Activated effector memory CD4-positive, alpha-beta T cell treated with anti-CD3 and anti-CD28 coated beads, Interleukin-2, amount 50 U/mL, for 16 hours (primary cell): ENCODE measurements around the gene ERVK3-1.
"Not testable (repeated sequence)": the region's sequence is repeated elsewhere in the genome, so short reads cannot be mapped to it uniquely, and the experiment has no call there.

ENCODE experiments used
- DNase-seq: peaks from one replicate; pipeline ENCODE4 v3.0.0-alpha.2; 2020

ERVK3-1 gene

DNA sequence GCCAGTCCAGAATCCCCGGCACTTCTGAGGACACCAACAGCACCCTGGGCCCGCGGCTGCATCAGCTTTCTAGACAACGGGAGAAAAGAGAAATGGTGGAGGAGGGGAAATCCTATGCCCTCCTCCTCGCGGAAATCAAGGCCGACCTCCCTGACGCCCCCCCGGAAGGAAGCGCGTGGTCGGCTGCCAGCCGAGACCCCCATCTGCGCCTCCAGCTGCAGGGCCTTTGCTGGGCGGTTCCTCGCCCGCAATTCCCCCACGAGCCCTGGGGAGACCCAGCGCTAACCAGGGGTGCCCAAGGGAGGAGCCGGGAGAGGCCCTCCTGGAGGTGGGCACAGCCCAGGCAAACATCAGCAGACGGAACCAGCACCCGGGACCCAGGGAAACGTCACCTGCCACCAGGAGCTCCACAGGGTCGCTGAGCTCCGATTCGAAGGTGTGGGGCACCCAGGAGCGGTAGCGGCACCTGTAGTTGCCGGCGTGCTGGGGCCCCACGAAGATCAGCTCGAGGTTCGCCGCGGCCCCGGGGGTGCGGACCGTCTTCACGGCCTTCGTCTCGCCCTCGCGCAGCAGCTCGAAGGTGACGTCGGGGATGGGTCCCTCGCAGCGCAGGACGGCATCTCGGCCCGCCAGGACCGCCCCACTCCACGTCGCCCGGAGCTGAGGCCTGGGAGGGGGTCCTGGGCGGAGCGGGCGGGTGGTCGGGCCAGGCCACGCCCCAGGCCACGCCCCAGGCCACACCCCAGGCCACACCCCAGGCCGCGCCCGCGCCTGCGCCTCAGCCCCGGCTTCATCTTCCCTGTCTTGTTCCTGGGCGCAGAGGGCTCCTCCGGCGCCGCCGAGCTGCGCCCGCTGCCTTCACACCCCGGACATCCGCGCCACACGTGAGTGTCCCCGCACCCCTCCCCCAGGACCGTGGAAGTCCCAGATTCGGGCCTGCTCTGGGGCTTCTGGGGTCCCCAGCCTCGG is 42.1 kb downstream of the ERVK3-1 start:
- peak; percentile 89 for DNase-seq

DNA sequence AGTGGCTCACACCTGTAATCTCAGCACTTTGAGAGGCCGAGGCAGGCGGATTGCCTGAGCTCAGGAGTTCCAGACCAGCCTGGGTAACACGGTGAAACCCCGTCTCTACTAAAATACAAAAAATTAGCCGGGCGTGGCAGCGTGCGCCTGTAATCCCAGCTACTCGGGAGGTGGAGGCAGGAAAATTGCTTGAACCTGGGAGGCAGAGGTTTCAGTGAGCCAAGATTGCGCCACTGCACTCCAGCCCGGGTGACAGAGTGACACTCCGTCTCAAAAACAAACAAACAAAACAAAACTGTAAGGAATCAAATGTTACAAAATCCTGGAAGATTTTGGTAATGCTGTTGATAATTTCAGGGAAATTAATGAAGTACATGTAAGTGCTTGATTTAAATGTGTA is 42.9 kb downstream of the ERVK3-1 start:
- not testable (repeated sequence) for DNase-seq

DNA sequence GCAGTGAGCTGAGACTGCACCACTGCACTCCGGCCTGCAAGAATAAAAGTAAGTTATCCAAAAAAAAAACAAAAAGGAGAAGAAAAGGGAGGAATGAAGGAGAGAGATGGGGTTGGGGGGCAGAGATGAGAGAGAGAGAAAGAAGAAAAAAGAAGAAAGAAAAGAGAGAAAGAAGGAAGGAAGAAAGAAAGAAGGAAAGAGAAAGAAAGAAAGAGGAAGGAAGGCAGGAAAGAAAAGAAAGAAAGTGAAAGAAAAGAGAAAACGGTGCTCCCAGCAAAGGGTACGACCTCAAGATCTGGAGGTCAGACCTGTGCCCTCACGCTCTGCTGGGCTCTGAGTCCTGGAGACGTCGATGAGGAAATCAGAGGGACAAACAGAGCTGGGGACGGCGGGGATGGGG is 44.4 kb downstream of the ERVK3-1 start:
- DNase-seq: no peak

DNA sequence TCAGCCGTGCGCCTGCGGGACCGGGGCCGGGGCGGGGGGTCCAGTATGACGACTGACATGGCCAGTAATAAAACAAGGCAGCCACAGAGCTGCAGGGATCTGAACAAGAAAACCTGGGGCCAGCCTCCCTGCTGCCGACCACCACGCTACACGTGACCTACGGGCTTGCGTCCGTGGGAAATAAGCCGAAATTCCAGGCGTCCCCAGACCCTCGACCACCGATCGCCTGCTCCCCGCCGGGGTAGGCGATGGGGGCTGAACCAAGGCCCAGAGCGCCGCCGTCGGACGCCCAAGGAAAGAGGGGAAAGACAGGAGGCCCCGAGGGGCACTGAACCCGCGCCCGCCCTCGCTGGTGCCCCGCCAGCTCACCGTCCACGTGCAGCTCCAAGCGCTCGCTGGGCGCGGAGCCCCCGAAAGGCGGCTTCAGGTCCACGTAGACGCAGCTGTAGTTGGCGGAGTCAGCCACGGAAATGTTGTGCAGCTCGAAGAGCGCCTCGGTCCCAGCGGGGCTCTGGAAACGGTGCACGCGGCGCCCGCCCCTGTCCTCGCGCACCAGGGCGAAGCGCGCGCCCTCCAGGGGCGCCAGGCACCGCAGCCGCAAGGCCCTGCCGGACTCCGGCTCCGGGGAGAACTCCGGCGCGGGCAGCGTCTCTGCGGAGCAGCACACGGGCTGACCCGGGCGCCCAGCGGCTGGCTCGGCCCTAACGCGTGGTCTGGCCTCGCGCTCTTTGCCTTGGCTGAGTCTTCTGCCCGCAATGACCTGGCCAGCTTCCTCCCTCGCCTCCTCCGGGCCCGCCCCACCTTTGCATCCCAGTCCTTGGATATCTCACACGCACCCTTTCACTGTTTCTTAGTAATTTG is 45.1 kb downstream of the ERVK3-1 start:
- no peak for DNase-seq

DNA sequence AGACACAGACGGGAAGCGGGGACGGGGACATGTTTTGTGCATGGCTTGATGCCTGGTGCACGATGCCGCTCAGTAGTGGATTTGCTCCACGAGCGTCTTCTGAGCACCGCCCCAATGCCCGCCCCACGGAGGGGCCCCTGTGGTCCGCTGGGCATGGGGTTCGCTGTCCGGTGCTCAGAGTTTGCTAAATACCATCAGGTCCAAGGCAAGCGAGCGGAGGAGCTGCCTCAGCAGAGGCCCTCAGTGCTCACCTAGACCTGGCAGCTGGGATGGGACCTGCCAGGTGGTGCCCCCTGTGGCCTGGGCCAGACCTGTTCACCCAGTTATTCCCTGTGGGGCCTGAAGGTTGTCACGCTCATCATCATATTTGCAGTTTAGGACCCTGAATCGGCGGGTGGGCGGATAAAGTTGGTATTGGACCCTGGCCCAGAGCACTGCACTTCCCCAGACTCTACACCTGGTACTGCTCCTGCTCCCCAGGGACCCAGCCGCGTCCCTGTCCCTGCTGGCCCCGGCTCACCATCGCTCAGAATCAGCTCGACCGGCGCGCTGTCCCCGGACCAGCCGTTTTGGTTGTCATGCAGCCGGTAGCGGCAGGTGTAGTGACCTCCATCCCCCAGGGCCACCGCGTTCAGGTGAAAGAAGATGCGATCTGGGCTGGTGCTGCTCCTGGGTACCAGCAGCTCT is 45.8 kb downstream of the ERVK3-1 start:
- no peak for DNase-seq

DNA sequence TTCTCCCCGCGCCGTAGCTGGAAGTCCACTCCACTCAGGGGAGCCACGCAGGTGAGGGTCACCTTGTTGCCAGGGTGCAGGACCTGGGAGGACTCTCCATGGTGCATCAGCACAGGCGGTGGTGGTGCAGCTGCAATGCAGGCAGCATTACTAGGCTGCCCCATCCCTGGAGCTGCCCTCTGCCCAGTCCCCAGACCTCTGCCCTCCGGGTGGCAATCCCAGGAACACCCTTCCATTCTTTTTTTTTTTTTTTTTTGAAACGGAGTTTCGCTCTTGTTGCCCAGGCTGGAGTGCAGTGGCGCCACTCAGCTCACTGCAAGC is 46.3 kb downstream of the ERVK3-1 start:
- DNase-seq: no peak

DNA sequence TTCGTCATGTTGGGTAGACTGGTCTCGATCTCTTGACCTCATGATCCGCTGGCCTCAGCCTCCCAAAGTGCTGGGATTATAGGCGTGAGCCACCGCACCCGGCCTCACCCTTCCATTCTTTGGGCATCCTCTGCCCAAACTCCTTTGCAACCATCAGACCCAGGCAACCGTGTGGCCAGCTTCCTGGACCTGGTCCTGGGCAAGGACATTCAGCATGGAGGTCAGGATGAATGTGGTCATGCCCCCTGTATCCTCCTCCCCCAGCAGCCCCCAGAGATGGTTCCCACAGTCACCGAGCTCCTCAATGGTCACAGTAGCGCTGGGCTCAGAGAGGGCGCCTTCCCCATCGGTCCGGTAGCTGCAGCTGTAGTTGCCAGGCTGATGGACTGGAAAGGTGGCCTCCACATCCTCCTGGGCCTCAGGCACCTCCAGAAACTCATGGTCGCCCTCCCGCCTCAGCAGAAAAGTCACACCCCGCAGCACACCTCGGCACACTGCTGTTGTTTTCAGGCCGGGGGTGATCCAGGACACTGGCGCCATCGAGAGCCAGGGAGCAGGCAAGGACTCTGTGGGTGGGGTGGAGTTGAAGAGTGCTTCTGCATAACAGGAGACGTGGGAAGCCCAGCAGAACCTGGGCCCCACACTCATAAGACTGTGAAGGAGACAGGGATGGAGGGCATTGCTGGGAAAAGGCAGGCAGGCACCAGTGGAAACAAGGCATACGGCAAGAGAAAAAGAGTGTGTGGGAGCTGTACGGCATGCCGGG is 47.0 kb downstream of the ERVK3-1 start:
- DNase-seq: no peak

DNA sequence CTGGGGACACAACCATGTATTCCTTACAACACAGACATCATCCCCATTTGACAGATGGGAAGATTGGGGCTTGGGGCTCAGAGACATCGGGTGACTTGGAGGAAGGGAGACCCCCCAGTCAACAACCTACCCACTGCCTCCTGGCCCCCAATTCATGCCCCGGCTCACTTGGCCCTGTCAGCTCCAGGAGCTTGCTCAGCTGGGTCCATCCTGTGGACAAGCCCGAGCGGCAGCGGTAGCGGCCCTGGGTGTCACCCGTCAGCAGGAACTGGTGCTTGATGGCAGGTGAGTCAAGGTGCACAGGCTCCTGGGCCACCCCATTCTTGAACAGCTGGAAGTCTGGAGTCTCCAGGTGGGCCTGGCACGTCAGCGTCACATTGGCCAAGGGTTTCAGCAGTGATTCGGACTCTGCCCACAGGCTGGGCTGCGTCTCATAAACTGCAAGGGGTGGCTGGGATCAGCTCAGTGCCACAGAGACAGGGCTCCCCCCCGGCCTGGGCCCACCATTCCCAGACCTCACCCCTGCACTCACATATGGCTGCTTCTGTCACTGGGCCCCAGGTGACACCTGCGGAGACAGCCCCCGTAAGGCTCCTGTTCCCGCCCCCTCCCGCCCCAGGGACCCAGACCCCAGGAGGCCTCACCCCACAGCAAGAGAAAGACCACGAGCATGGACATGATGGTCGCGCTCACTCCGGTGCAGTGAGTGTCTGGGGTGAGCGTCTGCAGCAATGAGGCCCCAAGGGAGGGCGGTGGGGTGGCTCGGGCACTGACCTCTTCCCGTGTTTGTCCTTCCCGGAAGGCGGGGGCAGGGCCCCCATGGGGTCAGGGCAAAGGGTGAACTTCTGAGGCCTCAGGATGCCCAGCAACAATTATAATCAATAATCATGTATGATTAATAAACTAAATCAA is 47.8 kb downstream of the ERVK3-1 start, which contains the start of gene A1BG:
Gene A1BG (minus strand): TSS at position 733 of the 912 bp plus-strand sequence. CDS start 55 bp downstream, at position 678.
- DNase-seq: no peak

DNA sequence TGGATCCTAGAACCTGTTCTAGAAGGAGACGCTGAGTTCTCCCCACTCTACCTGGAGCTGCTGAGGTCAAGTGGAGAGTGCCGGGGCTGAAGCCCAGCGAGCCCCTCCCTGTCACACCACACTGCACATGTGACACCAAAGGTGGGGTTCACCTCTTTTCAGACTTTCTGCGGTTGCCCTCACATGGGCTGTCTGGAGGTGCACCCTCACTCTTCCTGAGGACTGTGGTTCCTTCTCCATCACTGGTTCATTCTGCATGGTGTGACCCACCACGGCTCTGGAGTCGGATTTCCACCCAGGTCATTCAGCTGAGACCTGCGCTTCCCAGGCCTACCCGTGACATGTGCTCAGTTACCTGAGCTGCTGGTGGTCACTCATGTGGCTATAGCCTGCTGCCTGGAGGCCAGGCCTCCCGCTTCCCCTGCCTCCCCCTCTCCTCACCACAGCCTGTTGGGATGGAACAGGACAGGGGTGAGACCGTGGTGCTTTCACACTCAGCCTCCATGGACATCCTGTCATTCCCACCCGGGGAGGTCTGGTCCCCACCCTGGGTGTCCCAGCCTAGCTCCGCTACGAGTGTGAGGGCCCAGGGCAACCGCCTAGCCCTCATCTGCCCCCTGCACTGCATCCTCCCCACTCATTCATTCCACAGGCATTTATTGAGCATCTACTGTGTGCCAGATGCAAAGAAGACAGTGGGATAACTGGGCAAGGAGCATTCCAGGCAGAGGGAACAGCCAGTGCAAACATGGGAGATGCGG is 48.7 kb downstream of the ERVK3-1 start:
- DNase-seq: no peak

DNA sequence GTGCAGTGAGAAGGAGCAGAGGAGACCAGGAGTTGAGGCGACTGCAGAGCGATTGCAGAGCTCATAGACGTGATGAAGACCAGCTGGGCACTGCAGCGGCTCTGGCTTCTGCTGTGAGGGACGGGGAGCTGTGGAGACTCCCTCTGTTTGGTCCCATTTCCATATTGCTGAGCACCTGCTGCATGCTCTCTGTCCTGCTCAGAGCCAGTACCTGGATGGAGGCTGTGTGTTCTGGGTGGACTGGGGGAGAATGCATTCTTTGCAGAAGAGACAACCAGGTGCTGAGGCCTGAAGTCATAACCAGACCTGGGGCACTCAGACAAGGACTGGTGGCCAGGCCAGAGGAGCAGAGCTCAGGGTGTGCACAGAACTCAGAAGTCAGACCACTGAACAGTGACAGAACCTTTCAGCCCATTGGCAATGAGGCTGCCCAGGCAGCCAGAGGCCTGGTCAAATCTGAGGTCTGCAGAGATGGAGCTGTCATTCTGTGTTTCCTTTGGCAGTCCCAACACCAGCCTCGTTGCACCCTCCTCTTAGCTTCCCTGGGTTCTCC is 49.4 kb downstream of the ERVK3-1 start:
- DNase-seq: no peak

DNA sequence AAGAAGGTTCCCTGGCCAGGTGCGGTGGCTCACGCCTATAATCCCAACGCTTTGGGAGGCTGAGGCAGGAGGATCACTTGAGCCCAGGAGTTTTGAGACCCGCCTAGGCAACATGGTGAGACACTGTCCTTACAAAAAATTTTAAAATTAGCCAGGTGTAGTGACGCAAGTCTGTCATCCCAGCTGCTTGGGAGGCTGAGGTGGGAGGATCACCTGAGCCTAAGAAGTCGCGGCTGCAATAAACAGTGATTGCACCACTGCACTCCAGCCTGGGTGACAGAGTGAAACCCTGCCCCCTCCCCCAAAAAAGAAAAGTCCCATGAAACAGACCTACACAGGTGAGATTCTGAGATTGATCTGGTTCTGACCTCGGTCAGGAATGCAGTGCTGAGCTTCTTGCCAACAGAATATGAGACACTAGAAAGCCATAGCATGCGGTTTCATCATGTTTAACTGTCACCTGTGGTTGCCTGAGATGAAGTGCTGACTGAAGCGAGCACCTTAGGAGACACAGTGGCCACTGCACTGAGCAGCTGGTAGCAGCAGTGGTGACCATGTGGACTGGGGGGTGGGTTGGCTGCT is 50.1 kb downstream of the ERVK3-1 start:
- no peak for DNase-seq

DNA sequence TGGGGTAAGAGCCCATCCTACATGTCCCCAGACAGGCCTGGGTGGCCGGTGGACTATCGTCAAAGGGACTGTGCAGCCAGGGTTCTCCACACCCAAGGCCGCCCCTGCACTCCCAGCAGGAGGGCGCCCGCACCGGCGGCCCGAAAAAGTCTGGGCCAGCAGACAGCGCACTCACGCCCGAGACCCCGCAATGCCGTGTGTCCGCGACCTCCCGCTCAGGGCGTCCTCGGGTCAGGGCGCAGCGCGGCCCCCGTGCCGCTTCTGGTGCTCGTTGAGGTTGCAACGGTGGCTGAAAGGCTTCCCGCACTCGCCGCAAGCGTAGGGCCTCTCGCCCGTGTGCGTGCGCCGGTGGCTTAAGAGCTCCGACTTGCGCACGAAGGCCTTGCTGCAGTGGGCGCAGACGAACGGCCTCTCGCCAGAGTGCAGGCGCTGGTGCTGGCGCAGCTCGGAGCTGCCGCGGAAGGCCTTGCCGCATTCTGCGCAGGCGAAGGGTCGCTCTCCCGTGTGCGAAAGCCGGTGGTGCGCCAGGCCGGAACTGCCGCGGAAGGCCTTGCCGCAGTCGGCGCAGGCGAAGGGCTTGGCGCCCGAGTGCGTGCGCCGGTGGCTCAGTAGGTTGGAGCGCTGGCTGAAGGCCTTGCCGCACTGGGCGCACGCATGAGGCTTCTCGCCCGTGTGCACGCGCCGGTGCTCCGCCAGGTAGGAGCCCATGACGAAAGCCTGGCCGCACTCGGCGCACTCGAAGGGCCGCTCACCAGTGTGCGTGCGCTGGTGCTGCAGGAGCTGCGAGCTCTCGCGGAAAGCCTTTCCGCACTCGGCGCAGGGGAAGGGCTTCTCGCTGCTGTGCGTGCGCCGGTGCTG is 51.0 kb downstream of the ERVK3-1 start:
- DNase-seq: peak; percentile 73

DNA sequence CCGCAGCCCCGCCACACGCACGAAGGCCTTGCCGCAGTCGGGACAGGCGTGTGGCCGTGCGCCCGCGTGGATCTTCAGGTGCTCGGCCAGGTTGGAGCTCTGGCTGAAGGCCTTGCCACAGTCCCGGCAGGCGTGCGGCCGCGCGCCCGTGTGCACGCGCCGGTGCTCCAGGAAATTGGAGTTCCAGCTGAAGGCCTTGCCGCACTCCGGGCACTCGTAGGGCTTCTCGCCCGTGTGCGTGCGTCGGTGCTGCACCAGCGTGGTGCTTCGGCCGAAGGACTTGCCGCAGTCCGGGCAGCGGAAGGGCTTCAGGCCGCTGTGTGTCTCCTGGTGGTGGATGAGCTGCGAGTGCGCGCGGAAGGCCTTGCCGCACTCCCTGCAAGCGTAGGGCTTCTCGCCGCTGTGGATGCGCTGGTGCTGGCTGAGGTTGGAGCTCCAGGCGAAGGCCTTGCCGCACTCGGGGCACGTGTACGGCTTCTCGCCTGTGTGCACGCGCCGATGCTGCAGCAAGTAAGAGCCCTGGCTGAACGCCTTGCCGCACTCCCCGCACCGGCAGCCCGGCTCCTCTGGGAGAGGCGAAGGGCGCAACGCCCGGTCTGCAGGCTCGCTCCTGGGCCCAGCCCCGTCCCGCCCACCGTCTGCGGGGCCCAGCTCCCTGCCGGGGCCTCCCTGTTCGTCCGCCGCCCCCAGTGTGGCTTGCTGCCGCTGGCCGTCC is 51.7 kb downstream of the ERVK3-1 start:
- no peak for DNase-seq

DNA sequence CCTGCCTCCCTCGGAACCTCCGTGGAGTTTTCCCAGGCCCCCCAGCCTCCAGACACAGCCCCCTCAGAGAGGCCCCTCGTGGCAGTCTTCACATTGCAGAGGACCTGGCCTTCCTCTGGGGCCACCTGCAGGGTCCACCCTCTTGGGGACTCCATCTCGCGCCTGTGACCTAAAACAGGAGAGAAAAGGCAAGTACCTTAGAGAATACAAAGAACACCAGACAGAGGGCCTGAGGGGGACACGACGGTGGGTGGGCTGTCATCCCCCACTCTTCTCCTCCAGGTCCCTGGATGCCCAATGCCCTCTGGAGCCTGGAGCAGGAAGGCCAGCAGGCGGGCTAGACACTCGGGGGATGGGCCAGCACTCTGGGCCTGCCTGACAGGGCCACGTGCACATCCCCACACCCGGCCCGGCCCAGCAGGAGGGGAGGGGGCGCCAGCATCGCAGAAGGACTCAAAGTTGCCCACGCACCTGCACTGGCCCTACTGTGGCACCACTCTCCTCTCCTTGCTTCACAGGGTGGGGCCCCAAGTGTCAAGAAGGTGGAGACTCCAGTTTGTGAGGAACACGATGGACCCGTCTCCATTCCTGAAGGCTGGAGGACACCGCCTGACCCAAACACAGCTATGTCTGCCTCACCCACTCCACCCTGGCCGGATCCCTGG is 52.4 kb downstream of the ERVK3-1 start:
- DNase-seq: no peak

DNA sequence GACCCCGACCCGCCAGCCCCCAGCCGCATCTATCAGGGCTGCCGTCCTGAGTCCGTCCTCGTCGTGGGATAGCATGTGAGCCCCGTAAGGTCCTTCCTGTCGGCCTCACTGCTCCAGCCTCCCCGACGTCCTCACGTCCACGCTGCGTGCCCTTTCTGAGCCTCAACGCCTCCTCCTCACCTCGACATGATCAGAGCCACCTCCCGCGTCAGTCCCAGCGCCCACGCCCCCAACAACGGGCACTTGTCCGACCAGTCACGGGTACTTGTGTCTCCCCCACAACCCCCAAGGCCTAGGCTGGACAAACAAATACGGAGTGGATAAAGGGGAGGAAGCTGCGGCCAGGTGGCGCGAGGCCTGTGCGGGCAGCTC is 56.7 kb downstream of the ERVK3-1 start:
- DNase-seq: peak; percentile 76

DNA sequence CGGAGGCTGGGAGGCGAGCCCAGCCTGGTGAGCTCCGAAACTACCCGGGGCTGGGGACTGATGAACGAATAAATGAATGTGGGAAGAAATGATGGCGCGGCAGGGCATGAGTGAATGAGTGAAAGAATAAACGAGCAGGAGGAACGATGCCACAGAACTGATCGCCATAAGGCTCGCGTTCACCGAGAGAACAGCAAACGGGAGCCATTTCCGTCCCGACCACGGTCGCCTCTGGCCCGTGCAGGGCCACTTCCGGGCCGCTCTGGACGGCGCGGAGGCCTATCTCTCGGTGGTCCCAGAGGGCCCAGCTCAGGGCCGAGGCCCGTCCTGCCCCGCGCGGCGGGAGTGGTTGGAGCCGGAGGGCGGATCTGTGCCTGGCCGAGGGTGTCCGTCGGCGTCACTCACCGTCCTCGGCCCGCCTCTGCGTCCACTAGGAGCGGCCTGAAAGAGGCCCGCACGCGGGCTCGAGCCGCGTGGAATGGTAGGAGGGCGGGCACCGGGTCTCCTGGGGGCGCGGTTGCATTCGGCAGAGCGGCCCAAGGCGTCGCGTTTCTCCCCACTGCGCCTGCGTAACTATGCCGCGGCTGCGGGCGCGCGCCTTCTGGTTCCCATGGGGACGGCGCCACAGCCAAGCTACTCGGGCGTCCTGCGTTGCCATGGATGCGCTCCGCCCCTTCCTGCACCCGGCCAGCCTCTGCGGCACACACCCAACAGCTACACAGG is 57.3 kb downstream of the ERVK3-1 start, which contains the start of gene ZNF497:
Gene ZNF497 (minus strand): TSS at position 480 of the 723 bp plus-strand sequence. CDS start 5,116 bp downstream, outside the sequence.
- DNase-seq: peak; percentile 99

DNA sequence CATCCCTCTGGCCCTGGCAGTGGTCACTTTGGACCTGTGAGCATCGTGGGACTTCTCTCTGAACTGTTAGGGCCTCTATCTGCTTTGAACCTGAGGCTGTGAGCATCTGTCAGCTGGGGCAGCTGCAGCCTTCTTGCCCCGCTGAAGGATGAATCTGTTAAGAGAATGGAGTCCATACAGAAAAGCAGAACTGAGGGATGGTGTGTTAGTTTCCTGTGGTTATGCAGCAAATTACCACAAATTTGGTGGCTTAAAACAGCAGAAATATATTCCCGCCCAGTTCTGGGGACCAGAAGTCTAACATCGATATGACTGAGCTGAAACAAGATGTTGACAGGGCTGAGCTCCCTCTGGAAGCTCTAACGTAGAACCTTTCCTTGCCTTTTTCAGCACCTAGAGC is 59.0 kb downstream of the ERVK3-1 start:
- DNase-seq: no peak
